Vagina (tissue), 2 donors: ENCODE measurements around the gene XIRP2. TPM values are rescaled to one million over a fixed set of nuclear protein-coding genes. Genes with fewer than 3 reads are reported as not detected.

Experiments
- DNase-seq, 2 donors: peaks; one replicate each; pipeline ENCODE4 v3.0.0-alpha.2; 2017; ENCODE audit errors: extremely low spot score in 2 of 2
- H3K27ac ChIP-seq: fragments of 200-600 bp; sonication (generic); one replicate; pipeline ENCODE4 v1.5.1; 2019
- H3K27me3 ChIP-seq: fragments of 200-600 bp; sonication (generic); one replicate; pipeline ENCODE4 v1.5.1; 2019
- H3K36me3 ChIP-seq, 2 donors: fragments of 200-600 bp; sonication (generic); one replicate each; pipeline ENCODE4 v1.5.1; 2017 to 2019
- H3K4me1 ChIP-seq: fragments of 200-600 bp; sonication (generic); one replicate; pipeline ENCODE4 v1.5.1; 2019
- H3K4me3 ChIP-seq, 2 donors: fragments of 200-600 bp; sonication (generic); 1 replicate in 1 of 2; 2 replicates in 1 of 2; pipeline ENCODE4 v1.5.1; 2016 to 2019
- H3K9me3 ChIP-seq: fragments of 200-600 bp; sonication (generic); one replicate; pipeline ENCODE4 v1.5.1; 2019
- POLR2A ChIP-seq, 2 donors: fragments of 450-650 bp; IDR thresholded peaks; one replicate each; pipeline ENCODE4 v1.6.1; 2017; ENCODE audit warnings: antibody characterized with exemption in 2 of 2, mild to moderate bottlenecking in 2 of 2, moderate library complexity in 2 of 2
- POLR2AphosphoS5 ChIP-seq, 2 donors: sonication (generic); formaldehyde crosslinking; IDR thresholded peaks; one replicate each; pipeline ENCODE4 v1.9.0; 2017; ENCODE audit warnings: antibody characterized with exemption in 2 of 2, mild to moderate bottlenecking in 2 of 2, low read depth in 1 of 2; ENCODE audit not compliant: insufficient read depth in 1 of 2
- intact Hi-C: fragments of 100-400 bp; cut with DNase I; formaldehyde crosslinking; loops from one replicate; pipeline ENCODE4 v1.15.1; 2023
- total RNA-seq: library from RNA; depleted of rRNA; stranded (reverse); fragments of >200 nt; gene quantifications from one replicate; pipeline ENCODE4 v1.2.3, GENCODE V29; 2016
- TF ChIP-seq, protein P1 (sequence below), 3 experiments: fragments of 450-650 bp in 2 of 3; fragments of 200-600 bp in 1 of 3; sonication (generic) in 1 of 3; IDR thresholded peaks; one replicate each; pipeline ENCODE4 v1.5.1; 2017 to 2019; ENCODE audit warnings: antibody characterized with exemption in 3 of 3, mild to moderate bottlenecking in 2 of 3, moderate library complexity in 2 of 3

XIRP2 gene
- total RNA-seq, 1 donor from 2014 or later, result not detected

DNA sequence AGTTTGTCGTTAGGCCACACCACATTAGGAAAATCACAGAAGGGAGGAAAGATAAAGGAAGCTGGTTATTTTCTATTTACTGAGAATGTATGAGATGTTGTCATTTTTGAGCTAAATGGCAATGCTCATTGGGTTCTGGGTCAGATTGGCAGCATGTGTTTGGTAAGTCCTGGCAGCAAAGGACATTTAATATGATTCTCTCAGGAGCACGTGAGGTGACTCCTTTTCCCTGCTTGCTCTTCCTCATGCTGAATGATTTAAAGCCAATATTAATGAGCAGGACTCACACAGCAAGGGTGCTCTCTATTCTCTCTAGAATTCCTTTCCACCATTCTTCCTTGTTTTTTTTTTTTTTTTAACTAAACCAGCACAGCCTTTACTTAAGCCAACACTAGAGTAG lies 298.2 kb downstream of the XIRP2 start:
- Histone ChIP-seq H3K4me3 (no peak overlapping the region), H3K9me3 (no peaks in the 10 kb centered on the region), H3K4me1 (no peaks in the 10 kb centered on the region), H3K27me3 (no peaks in the 10 kb centered on the region), H3K36me3 (no peaks in the 10 kb centered on the region), H3K27ac (no peak overlapping the region)
- intact Hi-C loops, result no loop called here
- TF ChIP-seq, protein P1, sequence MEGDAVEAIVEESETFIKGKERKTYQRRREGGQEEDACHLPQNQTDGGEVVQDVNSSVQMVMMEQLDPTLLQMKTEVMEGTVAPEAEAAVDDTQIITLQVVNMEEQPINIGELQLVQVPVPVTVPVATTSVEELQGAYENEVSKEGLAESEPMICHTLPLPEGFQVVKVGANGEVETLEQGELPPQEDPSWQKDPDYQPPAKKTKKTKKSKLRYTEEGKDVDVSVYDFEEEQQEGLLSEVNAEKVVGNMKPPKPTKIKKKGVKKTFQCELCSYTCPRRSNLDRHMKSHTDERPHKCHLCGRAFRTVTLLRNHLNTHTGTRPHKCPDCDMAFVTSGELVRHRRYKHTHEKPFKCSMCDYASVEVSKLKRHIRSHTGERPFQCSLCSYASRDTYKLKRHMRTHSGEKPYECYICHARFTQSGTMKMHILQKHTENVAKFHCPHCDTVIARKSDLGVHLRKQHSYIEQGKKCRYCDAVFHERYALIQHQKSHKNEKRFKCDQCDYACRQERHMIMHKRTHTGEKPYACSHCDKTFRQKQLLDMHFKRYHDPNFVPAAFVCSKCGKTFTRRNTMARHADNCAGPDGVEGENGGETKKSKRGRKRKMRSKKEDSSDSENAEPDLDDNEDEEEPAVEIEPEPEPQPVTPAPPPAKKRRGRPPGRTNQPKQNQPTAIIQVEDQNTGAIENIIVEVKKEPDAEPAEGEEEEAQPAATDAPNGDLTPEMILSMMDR (IDR thresholded peaks at IDR 0.05), result no peak
- TF ChIP-seq POLR2A (IDR thresholded peaks at IDR 0.05) (no peak), POLR2AphosphoS5 (IDR thresholded peaks at IDR 0.05; ENCODE audit: insufficient read depth in 1 of 2, low read depth in 1 of 2) (no peak)
- no peak for DNase-seq

GRCh38 chr2:167187049-167187727 lies 298.9 kb downstream of the XIRP2 start:
- TF ChIP-seq, protein P1 (IDR thresholded peaks at IDR 0.05), result no peak
- TF ChIP-seq POLR2A (IDR thresholded peaks at IDR 0.05), result no peak
- no peak for TF ChIP-seq POLR2AphosphoS5 (IDR thresholded peaks at IDR 0.05; ENCODE audit: insufficient read depth in 1 of 2, low read depth in 1 of 2)
- no peaks in the 10 kb centered on the region for H3K9me3 ChIP-seq
- intact Hi-C loops, result no loop called here
- H3K4me3 ChIP-seq, result no peak overlapping the region
- no peaks in the 10 kb centered on the region for H3K4me1 ChIP-seq
- H3K27ac ChIP-seq, result no peak overlapping the region
- no peaks in the 10 kb centered on the region for H3K36me3 ChIP-seq
- no peak for DNase-seq
- no peaks in the 10 kb centered on the region for H3K27me3 ChIP-seq

GRCh38 chr2:167187978-167188967 lies 300.0 kb downstream of the XIRP2 start:
- TF ChIP-seq POLR2A (IDR thresholded peaks at IDR 0.05) (no peak), POLR2AphosphoS5 (IDR thresholded peaks at IDR 0.05; ENCODE audit: insufficient read depth in 1 of 2, low read depth in 1 of 2) (no peak)
- TF ChIP-seq, protein P1 (IDR thresholded peaks at IDR 0.05), result no peak
- H3K4me3 ChIP-seq, result no peak overlapping the region
- H3K27ac ChIP-seq, result no peak overlapping the region
- H3K4me1 ChIP-seq, result no peaks in the 10 kb centered on the region
- H3K9me3 ChIP-seq, result no peaks in the 10 kb centered on the region
- DNase-seq, result no peak
- intact Hi-C loops, result no loop called here
- no peaks in the 10 kb centered on the region for H3K27me3 ChIP-seq
- H3K36me3 ChIP-seq, result no peaks in the 10 kb centered on the region

- intact Hi-C loops, result no loop called here
- H3K27ac ChIP-seq, result no peak overlapping the region
- H3K36me3 ChIP-seq, result no peaks in the 10 kb centered on the region
- no peaks in the 10 kb centered on the region for H3K27me3 ChIP-seq
- H3K4me3 ChIP-seq, result no peak overlapping the region
- no peak for DNase-seq
- TF ChIP-seq POLR2AphosphoS5 (IDR thresholded peaks at IDR 0.05; ENCODE audit: insufficient read depth in 1 of 2, low read depth in 1 of 2), result no peak
- no peak for TF ChIP-seq POLR2A (IDR thresholded peaks at IDR 0.05)
- TF ChIP-seq, protein P1 (IDR thresholded peaks at IDR 0.05), result no peak
- H3K4me1 ChIP-seq, result no peaks in the 10 kb centered on the region
- H3K9me3 ChIP-seq, result no peaks in the 10 kb centered on the region
These were observed 301.8 kb downstream of the XIRP2 start for GRCh38 chr2:167190053-167190452.
